Hematopoietic multipotent progenitor cell treated with erythropoietin and hydrocortisone succinate and interleukin-3 and kit ligand, for 15 days (in vitro differentiated cells): ENCODE results near the gene WDR93.
"Not testable (repeated sequence)": the region's sequence is repeated elsewhere in the genome, so short reads cannot be mapped to it uniquely, and the experiment has no call there.

Experiments
- DNase-seq: peaks from one replicate; pipeline ENCODE4 v3.0.0-alpha.2; 2015; ENCODE audit warnings: low spot score

WDR93 gene

GRCh38 chr15:89685995-89686394, 4.6 kb upstream of the WDR93 start:
- DNase-seq = no peak

GRCh38 chr15:89686522-89686921, 4.1 kb upstream of the WDR93 start:
- DNase-seq = no peak

DNA sequence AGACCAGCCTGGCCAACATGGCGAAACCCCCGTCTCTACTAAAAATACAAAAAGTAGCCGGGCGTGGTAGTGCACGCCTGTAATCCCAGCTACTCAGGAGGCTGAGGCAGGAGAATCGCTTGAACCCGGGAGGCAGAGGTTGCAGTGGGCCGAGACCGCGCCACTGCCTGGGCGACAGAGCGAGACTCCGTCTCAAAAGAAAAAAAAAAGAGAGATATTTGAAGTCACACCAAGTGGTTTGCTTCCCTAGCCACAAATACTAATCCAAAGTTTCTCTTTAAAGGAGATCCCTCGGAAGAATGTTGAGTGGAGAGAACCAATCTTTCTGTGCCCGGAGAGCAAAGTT, 708 bp upstream of the WDR93 start:
- DNase-seq = not testable (repeated sequence)

DNA sequence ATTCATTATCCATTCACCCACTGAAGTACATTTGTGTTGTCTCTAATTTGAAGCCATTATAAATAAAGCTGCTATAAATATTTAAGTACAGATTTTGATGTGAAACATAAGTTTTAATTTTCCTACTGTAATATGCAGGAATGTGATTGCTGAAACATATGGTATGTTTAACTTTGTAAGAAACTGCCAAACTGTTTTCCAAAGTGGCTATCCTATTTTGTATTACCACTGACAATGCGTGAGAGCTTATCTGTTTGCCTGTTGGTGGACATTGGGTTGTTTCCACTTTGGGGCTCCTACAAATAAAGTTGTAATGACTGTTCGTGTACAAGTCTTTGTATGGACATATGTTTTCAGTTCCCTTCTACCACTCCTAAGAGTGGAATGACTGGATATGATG, 2.5 kb downstream of the WDR93 start:
- no peak for DNase-seq

DNA sequence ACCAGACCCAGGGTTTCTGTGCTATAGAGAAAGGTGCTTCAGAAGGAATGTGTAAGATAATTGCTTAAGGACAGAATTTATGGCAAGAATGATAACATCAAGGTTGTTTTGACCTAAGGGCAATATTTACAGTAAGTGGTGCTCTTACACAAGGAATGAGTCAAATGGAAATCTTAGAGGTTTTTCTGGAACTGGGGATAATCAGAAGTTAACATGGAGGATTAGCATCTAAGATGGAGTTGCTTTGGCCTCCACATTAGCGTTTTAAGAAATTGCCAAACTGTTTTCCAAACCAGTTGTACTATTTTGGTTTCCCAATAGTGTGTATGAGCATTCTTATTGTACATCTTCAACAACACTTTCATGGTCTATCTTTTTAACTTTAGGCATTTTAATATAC, 3.1 kb downstream of the WDR93 start:
- DNase-seq = no peak

DNA sequence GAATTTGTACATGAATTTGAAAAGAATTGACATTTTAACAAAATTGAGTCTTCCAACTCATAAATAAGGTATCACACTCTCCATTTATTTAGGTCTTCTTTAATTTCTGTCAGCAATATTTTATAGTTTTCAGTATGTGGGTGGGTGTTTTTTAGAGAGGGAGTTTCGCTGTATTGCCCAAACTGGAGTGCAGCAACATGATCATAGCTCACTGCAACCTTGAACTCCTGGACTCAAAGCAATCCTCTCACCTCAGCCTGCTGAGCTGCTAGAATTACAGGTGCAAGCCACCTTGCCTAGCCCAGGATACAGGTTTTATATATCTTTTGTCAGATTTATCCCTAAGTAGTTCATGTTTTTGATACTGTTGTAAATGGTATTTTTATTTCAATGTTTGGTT, 4.6 kb downstream of the WDR93 start:
- DNase-seq = no peak

- DNase-seq = no peak
Measured at GRCh38 chr15:89704411-89704810, 13.8 kb downstream of the WDR93 start.

- no peak for DNase-seq
Measured at GRCh38 chr15:89707577-89707976, 17.0 kb downstream of the WDR93 start.

GRCh38 chr15:89714775-89715174, 24.2 kb downstream of the WDR93 start:
- no peak for DNase-seq

GRCh38 chr15:89723031-89723430, 32.4 kb downstream of the WDR93 start:
- no peak for DNase-seq

DNA sequence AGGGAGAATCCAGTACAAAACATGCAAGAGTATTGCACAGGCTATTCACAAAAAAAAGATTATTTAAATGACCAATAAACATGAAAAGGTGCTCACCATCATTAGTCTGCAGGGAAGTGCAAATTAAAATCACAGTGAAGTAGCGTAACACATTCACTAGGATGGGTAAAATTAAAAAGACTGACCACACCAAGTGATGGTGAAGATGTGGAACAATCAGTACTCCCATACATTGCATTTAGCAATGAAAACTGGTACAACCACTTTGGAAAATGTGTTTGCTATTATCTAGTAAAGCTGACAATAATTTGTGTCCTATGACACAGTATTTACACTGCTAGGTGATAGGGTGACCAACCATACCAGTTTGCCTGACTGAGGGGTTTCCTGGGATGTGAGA, 34.0 kb downstream of the WDR93 start:
- no peak for DNase-seq

DNA sequence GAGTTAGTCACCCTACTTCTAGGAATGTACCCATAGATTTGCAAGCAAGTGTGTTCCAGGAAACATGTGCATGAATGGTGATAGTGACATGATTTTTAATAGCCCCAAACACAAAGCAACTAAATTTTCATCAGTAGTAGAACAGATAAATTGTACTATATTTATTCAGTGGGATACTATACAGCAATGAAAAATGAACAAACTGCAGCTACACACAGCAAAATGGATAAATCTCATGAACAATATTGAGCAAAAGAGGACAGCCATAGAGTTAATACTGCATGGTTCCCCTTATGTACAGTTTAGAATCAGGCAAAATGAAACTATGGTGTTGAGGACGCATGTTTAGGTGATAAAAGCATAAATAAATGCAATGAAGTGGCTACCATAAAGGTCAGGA, 34.5 kb downstream of the WDR93 start:
- DNase-seq = no peak

DNA sequence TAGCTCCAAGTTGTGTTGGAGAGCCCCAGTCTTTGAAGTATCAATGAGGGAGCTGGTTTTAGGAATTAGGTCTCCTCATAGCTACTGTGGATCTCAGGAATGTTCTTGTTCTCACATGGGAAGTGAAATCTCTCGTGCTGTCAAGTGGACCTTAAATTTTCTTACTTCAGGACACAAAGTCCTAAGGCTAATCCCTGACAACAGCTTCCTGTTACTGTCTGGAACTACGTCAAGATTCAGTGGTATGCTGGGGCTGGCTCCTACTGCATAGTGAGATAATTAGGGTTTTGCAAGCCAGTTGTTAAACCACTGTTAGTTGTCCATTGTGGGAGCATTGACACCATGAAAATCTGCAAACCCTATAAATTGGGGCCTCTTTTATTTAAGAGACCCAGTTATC, 37.6 kb downstream of the WDR93 start:
- DNase-seq = no peak

- DNase-seq = no peak
Measured at GRCh38 chr15:89731275-89731674, 40.7 kb downstream of the WDR93 start.

GRCh38 chr15:89732451-89733172, 42.0 kb downstream of the WDR93 start:
- DNase-seq = no peak

- DNase-seq = no peak
Measured at GRCh38 chr15:89735773-89736172, 45.2 kb downstream of the WDR93 start.

DNA sequence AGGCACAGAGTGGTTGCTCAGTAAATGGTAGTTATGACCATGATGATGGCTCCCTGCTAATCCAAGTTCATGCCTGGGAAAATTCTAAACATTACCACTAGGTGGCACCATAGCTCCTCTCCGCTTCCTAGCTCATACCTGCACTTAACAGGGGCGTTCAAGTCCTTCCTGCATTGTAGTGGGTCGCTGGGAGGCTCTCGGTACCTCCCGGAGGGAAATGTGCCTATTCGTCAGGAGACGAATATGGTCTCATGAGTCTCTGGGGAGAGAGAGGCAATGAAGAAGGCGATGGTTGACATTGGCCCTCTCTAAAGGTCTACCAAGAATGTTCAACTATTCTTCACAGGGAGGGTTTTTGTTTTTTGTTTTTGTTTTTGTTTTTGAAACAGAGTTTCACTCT, 49.5 kb downstream of the WDR93 start:
- DNase-seq = peak; percentile 76

DNA sequence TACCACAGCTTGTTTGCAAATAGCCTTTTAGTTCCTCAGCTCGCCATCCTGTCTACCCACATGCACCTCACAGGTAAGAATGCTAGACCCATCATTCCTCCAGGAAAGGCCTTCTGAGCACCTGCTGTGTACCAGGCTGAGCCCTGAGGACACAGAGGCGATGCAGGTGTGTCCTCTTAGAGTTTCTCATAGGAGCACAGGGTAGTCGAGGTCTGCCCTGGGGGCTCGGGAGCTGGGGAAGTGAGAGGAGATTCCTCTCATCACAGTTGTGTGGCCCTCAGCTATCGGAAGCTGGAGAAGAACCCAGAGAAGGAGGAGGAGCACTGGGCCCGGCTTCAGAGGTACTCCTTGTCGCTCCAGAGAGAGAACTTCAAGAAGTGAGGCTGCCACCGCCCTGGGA, 52.4 kb downstream of the WDR93 start:
- no peak for DNase-seq

GRCh38 chr15:89743594-89743993, 53.0 kb downstream of the WDR93 start:
- no peak for DNase-seq

DNA sequence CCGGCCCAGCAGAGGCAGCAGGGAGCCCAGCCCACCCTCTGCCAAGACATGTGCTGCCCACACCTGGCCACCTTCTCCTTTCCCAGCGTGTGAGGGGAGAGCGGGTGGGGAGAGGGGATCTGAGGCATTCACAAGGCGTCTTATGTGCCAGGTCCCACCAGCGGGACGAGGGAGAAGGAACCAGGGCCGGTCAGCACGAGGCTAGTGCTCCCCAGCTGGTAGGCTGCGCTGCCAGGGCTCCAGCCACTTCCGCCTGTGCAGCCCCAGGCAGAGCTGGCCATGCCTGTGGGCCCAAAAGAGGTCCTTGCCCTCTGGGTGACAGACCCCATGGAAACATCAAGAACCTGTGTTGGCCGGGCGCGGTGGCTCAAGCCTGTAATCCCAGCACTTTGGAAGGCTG, 54.5 kb downstream of the WDR93 start:
- DNase-seq = no peak

DNA sequence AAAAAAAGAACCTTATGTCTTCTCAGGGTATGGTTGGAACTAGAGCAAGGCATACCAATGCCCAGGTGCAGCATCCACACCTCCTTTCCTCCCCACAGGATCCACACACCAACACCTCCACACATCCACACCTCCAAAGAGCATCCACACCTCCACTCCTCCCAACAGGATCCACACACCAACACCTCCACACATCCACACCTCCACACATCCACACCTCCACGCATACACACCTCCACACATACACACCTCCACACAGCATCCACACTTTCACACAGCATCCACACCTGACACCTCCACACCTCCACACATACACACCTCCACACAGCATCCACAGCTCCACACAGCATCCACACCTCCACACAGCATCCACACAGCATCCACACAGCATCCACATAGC, 55.2 kb downstream of the WDR93 start:
- DNase-seq = no peak

DNA sequence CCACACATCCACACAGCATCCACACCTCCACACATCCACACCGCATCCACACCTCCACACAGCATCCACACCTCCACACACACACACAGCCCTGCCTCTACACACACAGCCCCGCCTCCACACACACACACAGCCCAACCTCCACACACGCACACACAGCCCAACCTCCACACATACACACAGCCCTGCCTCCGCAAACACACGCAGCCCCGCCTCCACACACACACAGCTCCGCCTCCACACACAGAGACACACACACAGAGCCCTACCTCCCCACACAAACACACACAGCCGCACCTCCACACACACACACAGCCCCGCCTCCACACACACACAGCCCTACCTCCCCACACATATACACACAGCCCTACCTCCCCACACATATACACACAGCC, 55.8 kb downstream of the WDR93 start:
- DNase-seq = no peak

GRCh38 chr15:89747708-89748682, 57.4 kb downstream of the WDR93 start:
- DNase-seq = no peak

GRCh38 chr15:89749054-89749453, 58.4 kb downstream of the WDR93 start:
- DNase-seq = no peak
